ENCODE measurements around the gene AAK1. TPM values are rescaled to one million over a fixed set of nuclear protein-coding genes. Genes with fewer than 3 reads are reported as not detected.

Gene AAK1
- total RNA-seq (100 to 1,000 TPM; 114 to 253 (median 218) TPM), polyA plus RNA-seq (10 to 100 TPM; 71.5 to 84.6 TPM), total RNA-seq (221 reads per million, percentile 94 among the genes with 10 or more reads in this experiment)

GRCh38 chr2:69643602-69644505 lies at the start of gene AAK1:
AAK1 (minus strand) TSS chr2:69643739; CDS start chr2:69643040, 699 bp downstream.
- DNase-seq (peak; percentile 69 to 89 (median 85)), ATAC-seq (peak; percentile 71)
- Histone ChIP-seq H3K9me3 (ENCODE audit: control insufficient read depth in 2 of 3, low read length in 3 of 3) (no peaks in the 10 kb centered on the region), H3K4me1 (ENCODE audit: control insufficient read depth in 2 of 2, insufficient read depth in 2 of 2, low read length in 2 of 2) (peaks cover 43 to 50% of the 10 kb centered on the region in 2 donors), H3K27me3 (ENCODE audit: control insufficient read depth in 2 of 2, insufficient read depth in 2 of 2, low read length in 2 of 2) (no peaks in the 10 kb centered on the region), H3K36me3 (ENCODE audit: control insufficient read depth in 2 of 3, insufficient read depth in 3 of 3, low read length in 3 of 3) (peaks cover 0 to 20% (median 0%) of the 10 kb centered on the region in 3 experiments), H3K4me3 (ENCODE audit: low read length) (peak within 1 kb of the TSS; percentile 80), H3K27ac (ENCODE audit: low read depth, low read length) (peak within 1 kb of the TSS; percentile 86)
- ChIA-PET POLR2A (interaction anchor here (0.6 to 16.9 kb wide), 32 partner anchors 9 to 614 kb away, joined by 3 to 334 read pairs (median 8); partner anchors contain the start of genes ANXA4, GMCL1, MXD1 and NFU1), CTCF (interaction anchor here (0.9 to 4.8 kb wide), 15 partner anchors 15 to 81 kb away, joined by 3 to 58 read pairs (median 7); no protein-coding TSS in a partner anchor)
- Mint-ChIP-seq H3K9me3 (peaks cover 0 to 2% (median 0%) of the 10 kb centered on the region in 11 donors), H3K27ac (peak within 1 kb of the TSS; percentile 94 to 99 (median 96)), H3K36me3 (peaks cover 10 to 33% (median 28%) of the 10 kb centered on the region in 5 donors), H3K4me1 (peaks cover 51 to 69% (median 59%) of the 10 kb centered on the region in 7 donors), H3K27me3 (no peaks in the 10 kb centered on the region), H3K4me3 (peak within 1 kb of the TSS; percentile 95 to 99 (median 98))
- intact Hi-C loops (cut with micrococcal nuclease) = loop anchor here (1.0 to 10.0 kb wide), 19 partner anchors 15 to 1423 kb away; partner anchors contain the start of genes GMCL1 (in 2 of the 2), NFU1 (in 2 of the 2), APLF (in 1 of the 2) and FBXO48 (in 1 of the 2)

- ChIA-PET CTCF (interaction anchor here (0.8 to 1.5 kb wide), 6 partner anchors 9 to 51 kb away, joined by 3 to 18 read pairs (median 6); partner anchors contain the start of gene AAK1), POLR2A (interaction anchor here (1.2 to 19.0 kb wide), 7 partner anchors 9 to 50 kb away, joined by 3 to 334 read pairs (median 27); partner anchors contain the start of gene AAK1)
- no peaks in the 10 kb centered on the region for H3K27me3 Mint-ChIP-seq
- peak overlapping the region; percentile 80 for H3K27ac ChIP-seq (ENCODE audit: low read depth, low read length)
- no peak for DNase-seq
- H3K36me3 ChIP-seq (ENCODE audit: control insufficient read depth in 2 of 3, insufficient read depth in 3 of 3, low read length in 3 of 3) = no peaks in the 10 kb centered on the region
- intact Hi-C loops (cut with micrococcal nuclease) = loop anchor here in 1 of 2 donors (2.0 kb wide), 1 partner anchor 18 kb away; no protein-coding TSS in a partner anchor
- no peak overlapping the region for H3K4me3 ChIP-seq (ENCODE audit: low read length)
- H3K4me3 Mint-ChIP-seq = peak overlapping the region in 4 of 10 donors; percentile 54 to 89 (median 78)
- H3K9me3 ChIP-seq (ENCODE audit: control insufficient read depth in 2 of 3, low read length in 3 of 3) = no peaks in the 10 kb centered on the region
- peaks cover 0 to 7% (median 4%) of the 10 kb centered on the region in 5 donors for H3K36me3 Mint-ChIP-seq
- no peak for ATAC-seq
- peak overlapping the region; percentile 91 to 99 (median 94) for H3K27ac Mint-ChIP-seq
- peaks cover 0 to 6% (median 0%) of the 10 kb centered on the region in 11 donors for H3K9me3 Mint-ChIP-seq
- H3K4me1 Mint-ChIP-seq = peaks cover 36 to 99% (median 95%) of the 10 kb centered on the region in 7 donors
- H3K27me3 ChIP-seq (ENCODE audit: control insufficient read depth in 2 of 2, insufficient read depth in 2 of 2, low read length in 2 of 2) = no peaks in the 10 kb centered on the region
- H3K4me1 ChIP-seq (ENCODE audit: control insufficient read depth in 2 of 2, insufficient read depth in 2 of 2, low read length in 2 of 2) = peaks cover 63 to 88% of the 10 kb centered on the region in 2 donors
Measured at GRCh38 chr2:69692424-69692823, 48.9 kb upstream of the AAK1 start.

- Mint-ChIP-seq H3K36me3 (peaks cover 0 to 10% (median 4%) of the 10 kb centered on the region in 5 donors), H3K27ac (peak overlapping the region in 8 of 9 donors; percentile 91 to 99 (median 97)), H3K4me1 (peaks cover 34 to 97% (median 91%) of the 10 kb centered on the region in 7 donors), H3K27me3 (no peaks in the 10 kb centered on the region), H3K4me3 (peak overlapping the region in 6 of 10 donors; percentile 39 to 89 (median 77)), H3K9me3 (peaks cover 0 to 6% (median 0%) of the 10 kb centered on the region in 11 donors)
- Histone ChIP-seq H3K4me3 (ENCODE audit: low read length) (no peak overlapping the region), H3K27me3 (ENCODE audit: control insufficient read depth in 2 of 2, insufficient read depth in 2 of 2, low read length in 2 of 2) (no peaks in the 10 kb centered on the region), H3K36me3 (ENCODE audit: control insufficient read depth in 2 of 3, insufficient read depth in 3 of 3, low read length in 3 of 3) (no peaks in the 10 kb centered on the region), H3K9me3 (ENCODE audit: control insufficient read depth in 2 of 3, low read length in 3 of 3) (no peaks in the 10 kb centered on the region), H3K4me1 (ENCODE audit: control insufficient read depth in 2 of 2, insufficient read depth in 2 of 2, low read length in 2 of 2) (peaks cover 52 to 73% of the 10 kb centered on the region in 2 donors), H3K27ac (ENCODE audit: low read depth, low read length) (peak overlapping the region; percentile 59)
- CTCF ChIA-PET = no interaction called here
- intact Hi-C loops (cut with micrococcal nuclease) = loop anchor here in 1 of 2 donors (1.0 kb wide), 1 partner anchor 9 kb away; no protein-coding TSS in a partner anchor
- DNase-seq (no peak), ATAC-seq (no peak)
- POLR2A ChIA-PET = interaction anchor here (1.4 to 19.0 kb wide), 2 partner anchors 9 to 43 kb away, joined by 3 to 334 read pairs; partner anchors contain the start of gene AAK1
Measured at GRCh38 chr2:69689969-69690368, 46.4 kb upstream of the AAK1 start.

GRCh38 chr2:69689466-69689865 lies 45.9 kb upstream of the AAK1 start:
- Histone ChIP-seq H3K36me3 (ENCODE audit: control insufficient read depth in 2 of 3, insufficient read depth in 3 of 3, low read length in 3 of 3) (no peaks in the 10 kb centered on the region), H3K4me1 (ENCODE audit: control insufficient read depth in 2 of 2, insufficient read depth in 2 of 2, low read length in 2 of 2) (peaks cover 50 to 75% of the 10 kb centered on the region in 2 donors), H3K9me3 (ENCODE audit: control insufficient read depth in 2 of 3, low read length in 3 of 3) (no peaks in the 10 kb centered on the region), H3K27me3 (ENCODE audit: control insufficient read depth in 2 of 2, insufficient read depth in 2 of 2, low read length in 2 of 2) (no peaks in the 10 kb centered on the region), H3K4me3 (ENCODE audit: low read length) (peak overlapping the region; percentile 32), H3K27ac (ENCODE audit: low read depth, low read length) (peak overlapping the region; percentile 59)
- H3K36me3 Mint-ChIP-seq = peaks cover 0 to 10% (median 4%) of the 10 kb centered on the region in 5 donors
- CTCF ChIA-PET = no interaction called here
- peak in 6 of 9 donors; percentile 27 to 54 (median 43) for DNase-seq
- peak overlapping the region in 9 of 10 donors; percentile 56 to 89 (median 82) for H3K4me3 Mint-ChIP-seq
- POLR2A ChIA-PET = interaction anchor here (19.0 kb wide), 1 partner anchor 43 kb away, joined by 334 read pairs; the partner anchor contains the start of gene AAK1
- H3K9me3 Mint-ChIP-seq = peaks cover 0 to 6% (median 0%) of the 10 kb centered on the region in 11 donors
- peaks cover 35 to 97% (median 92%) of the 10 kb centered on the region in 7 donors for H3K4me1 Mint-ChIP-seq
- H3K27me3 Mint-ChIP-seq = no peaks in the 10 kb centered on the region
- no peak for ATAC-seq
- intact Hi-C loops (cut with micrococcal nuclease) = no loop called here
- peak overlapping the region in 8 of 9 donors; percentile 94 to 99 (median 97) for H3K27ac Mint-ChIP-seq

- POLR2A ChIA-PET = interaction anchor here (1.0 to 19.0 kb wide), 6 partner anchors 9 to 41 kb away, joined by 3 to 334 read pairs (median 5); partner anchors contain the start of gene AAK1
- intact Hi-C loops (cut with micrococcal nuclease) = no loop called here
- Mint-ChIP-seq H3K27me3 (no peaks in the 10 kb centered on the region), H3K36me3 (peaks cover 0 to 10% (median 4%) of the 10 kb centered on the region in 5 donors), H3K4me1 (peaks cover 42 to 97% (median 92%) of the 10 kb centered on the region in 7 donors), H3K4me3 (peak overlapping the region in 5 of 10 donors; percentile 48 to 89 (median 82)), H3K9me3 (peaks cover 0 to 6% (median 0%) of the 10 kb centered on the region in 11 donors), H3K27ac (peak overlapping the region in 8 of 9 donors; percentile 88 to 99 (median 97))
- CTCF ChIA-PET = interaction anchor here (0.9 kb wide), 1 partner anchor 43 kb away, joined by 4 read pairs; no protein-coding TSS in a partner anchor
- no peak overlapping the region for H3K27ac ChIP-seq (ENCODE audit: low read depth, low read length)
- peaks cover 52 to 79% of the 10 kb centered on the region in 2 donors for H3K4me1 ChIP-seq (ENCODE audit: control insufficient read depth in 2 of 2, insufficient read depth in 2 of 2, low read length in 2 of 2)
- H3K9me3 ChIP-seq (ENCODE audit: control insufficient read depth in 2 of 3, low read length in 3 of 3) = no peaks in the 10 kb centered on the region
- ATAC-seq (no peak), DNase-seq (no peak)
- H3K36me3 ChIP-seq (ENCODE audit: control insufficient read depth in 2 of 3, insufficient read depth in 3 of 3, low read length in 3 of 3) = no peaks in the 10 kb centered on the region
- H3K27me3 ChIP-seq (ENCODE audit: control insufficient read depth in 2 of 2, insufficient read depth in 2 of 2, low read length in 2 of 2) = no peaks in the 10 kb centered on the region
- no peak overlapping the region for H3K4me3 ChIP-seq (ENCODE audit: low read length)
Measured at GRCh38 chr2:69687971-69688611, 44.6 kb upstream of the AAK1 start.
